GM12864 (cell line): Measurements from ENCODE around the gene CACNA1C.
"Not testable (repeated sequence)": the region's sequence is repeated elsewhere in the genome, so short reads cannot be mapped to it uniquely, and the experiment has no call there.

Experiments used
- DNase-seq: peaks from one replicate; pipeline ENCODE4 v3.0.0-alpha.2; 2011; ENCODE audit warnings: low read depth
- H3K4me3 ChIP-seq: 2 replicates; pipeline ENCODE4 v1.5.1; 2011; ENCODE audit warnings: mild to moderate bottlenecking, low read depth, low read length, control low read depth
- CTCF ChIP-seq: IDR thresholded peaks from 2 replicates; pipeline ENCODE4 v1.5.1; 2011; ENCODE audit warnings: low read depth, mild to moderate bottlenecking, moderate library complexity, low read length, control low read depth, inconsistent platforms; ENCODE audit errors: missing control alignments

The CACNA1C gene

GRCh38 chr12:2488596-2488995, 435.8 kb downstream of the CACNA1C start:
- no peak for DNase-seq

GRCh38 chr12:2489275-2489674, 436.5 kb downstream of the CACNA1C start:
- DNase-seq = no peak
- TF ChIP-seq CTCF = no peak
- H3K4me3 ChIP-seq = no peak overlapping the region

More at GRCh38 chr12:2488596-2488995, 435.8 kb downstream of the CACNA1C start:
- no peak for TF ChIP-seq CTCF
- H3K4me3 ChIP-seq = no peak overlapping the region

GRCh38 chr12:2490831-2491230, 438.0 kb downstream of the CACNA1C start:
- DNase-seq = no peak
- no peak for TF ChIP-seq CTCF
- H3K4me3 ChIP-seq = no peak overlapping the region

- DNase-seq, H3K4me3 ChIP-seq: not testable (repeated sequence)
Measured at GRCh38 chr12:2491349-2491748, 438.6 kb downstream of the CACNA1C start.

- no peak for TF ChIP-seq CTCF
- DNase-seq = no peak
- H3K4me3 ChIP-seq = no peak overlapping the region
Measured at GRCh38 chr12:2492236-2492635, 439.4 kb downstream of the CACNA1C start.

GRCh38 chr12:2493086-2493485, 440.3 kb downstream of the CACNA1C start:
- no peak overlapping the region for H3K4me3 ChIP-seq
- no peak for DNase-seq
- no peak for TF ChIP-seq CTCF

- DNase-seq = no peak
- no peak for TF ChIP-seq CTCF
- H3K4me3 ChIP-seq = no peak overlapping the region
Measured at GRCh38 chr12:2494486-2495192, 441.9 kb downstream of the CACNA1C start.
